ENCODE measurements around the gene MAN1B1. TPM values are rescaled to one million over a fixed set of nuclear protein-coding genes. Genes with fewer than 3 reads are reported as not detected.
A peak's percentile ranks its signal among the peaks of the same experiment; 100 is the strongest.

Gene MAN1B1
- total and polyA plus RNA-seq, 4 experiments from 2014 or later: 35.4 to 71.0 (median 50.4) TPM

DNA sequence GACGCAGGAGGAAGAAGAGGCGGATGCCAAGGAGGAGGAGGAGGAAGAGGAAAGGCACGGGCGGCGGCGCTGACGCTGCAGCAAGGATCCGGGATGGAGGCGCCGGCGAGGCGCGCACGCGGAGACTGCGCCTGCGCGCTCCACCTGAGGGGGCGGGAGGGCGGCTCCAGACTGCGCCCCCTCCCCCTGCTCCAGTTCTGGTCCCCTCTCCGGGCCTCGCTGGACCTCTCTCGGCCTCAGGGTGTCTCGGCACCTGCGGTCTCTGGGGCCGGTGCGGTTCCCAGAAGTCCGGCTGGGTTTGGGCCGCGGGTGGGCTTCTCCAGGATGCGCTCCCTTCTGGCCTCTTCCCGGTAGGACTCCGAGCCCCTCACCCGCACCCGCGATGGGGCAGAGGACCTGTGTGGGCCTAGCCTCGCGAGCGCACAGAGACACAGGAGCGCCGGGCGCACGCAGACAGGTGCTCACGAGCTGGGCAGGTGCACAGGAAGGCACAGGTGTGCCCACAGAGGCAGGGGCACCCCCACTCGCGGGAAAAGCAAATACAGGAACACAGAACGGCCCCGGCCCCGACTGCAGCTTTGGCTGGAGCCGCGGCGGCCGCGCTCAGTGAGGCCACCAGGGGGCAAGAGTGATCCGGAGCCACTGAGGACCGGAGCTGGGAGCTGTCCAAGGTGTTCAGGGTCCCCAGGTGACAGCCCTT lies 40.5 kb upstream of the MAN1B1 start, which contains the start of gene NPDC1:
NPDC1 (minus strand) TSS at position 90 of the 700 bp plus-strand sequence. CDS start 188 bp downstream, outside the sequence.
- Histone ChIP-seq H3K36me3 (ENCODE audit: insufficient read depth, low read length) (no peaks in the 10 kb centered on the region), H3K27ac (ENCODE audit: low read depth, low read length) (no peak within 1 kb of the TSS), H3K4me1 (ENCODE audit: insufficient read depth, low read length) (peaks cover 37% of the 10 kb centered on the region), H3K27me3 (ENCODE audit: insufficient read depth, low read length) (peaks cover 32% of the 10 kb centered on the region), H3K4me3 (ENCODE audit: low read length in 2 of 2) (peak within 1 kb of the TSS in 1 of 2 donors; percentile 72), H3K9me3 (ENCODE audit: control insufficient read depth in 1 of 2, low read length in 2 of 2) (no peaks in the 10 kb centered on the region)
- Mint-ChIP-seq H3K4me3 (peak within 1 kb of the TSS; percentile 72 to 88 (median 82)), H3K36me3 (no peaks in the 10 kb centered on the region), H3K9me3 (peaks cover 0 to 5% (median 0%) of the 10 kb centered on the region in 8 donors), H3K27ac (peak within 1 kb of the TSS in 3 of 7 donors; percentile 52 to 84 (median 53)), H3K4me1 (peaks cover 3 to 22% (median 9%) of the 10 kb centered on the region in 4 donors), H3K27me3 (peaks cover 15 to 19% of the 10 kb centered on the region in 2 donors)
- intact Hi-C loops (cut with micrococcal nuclease): loop anchor here (1.0 kb wide), 2 partner anchors 21 to 181 kb away; partner anchors contain the start of gene RNF224
- ChIA-PET POLR2A (ENCODE audit: partially characterized antibody) (interaction anchor here (0.7 to 2.3 kb wide), 15 partner anchors 9 to 239 kb away, joined by 3 to 12 read pairs (median 4); partner anchors contain the start of genes MAN1B1, SAPCD2 and UAP1L1), CTCF (ENCODE audit: partially characterized antibody) (interaction anchor here (0.6 to 2.7 kb wide), 34 partner anchors 8 to 1075 kb away, joined by 3 to 58 read pairs (median 4); partner anchors contain the start of genes CLIC3, FUT7, MAN1B1 and PAXX)
- DNase-seq: peak; percentile 72 to 79 (median 77)

DNA sequence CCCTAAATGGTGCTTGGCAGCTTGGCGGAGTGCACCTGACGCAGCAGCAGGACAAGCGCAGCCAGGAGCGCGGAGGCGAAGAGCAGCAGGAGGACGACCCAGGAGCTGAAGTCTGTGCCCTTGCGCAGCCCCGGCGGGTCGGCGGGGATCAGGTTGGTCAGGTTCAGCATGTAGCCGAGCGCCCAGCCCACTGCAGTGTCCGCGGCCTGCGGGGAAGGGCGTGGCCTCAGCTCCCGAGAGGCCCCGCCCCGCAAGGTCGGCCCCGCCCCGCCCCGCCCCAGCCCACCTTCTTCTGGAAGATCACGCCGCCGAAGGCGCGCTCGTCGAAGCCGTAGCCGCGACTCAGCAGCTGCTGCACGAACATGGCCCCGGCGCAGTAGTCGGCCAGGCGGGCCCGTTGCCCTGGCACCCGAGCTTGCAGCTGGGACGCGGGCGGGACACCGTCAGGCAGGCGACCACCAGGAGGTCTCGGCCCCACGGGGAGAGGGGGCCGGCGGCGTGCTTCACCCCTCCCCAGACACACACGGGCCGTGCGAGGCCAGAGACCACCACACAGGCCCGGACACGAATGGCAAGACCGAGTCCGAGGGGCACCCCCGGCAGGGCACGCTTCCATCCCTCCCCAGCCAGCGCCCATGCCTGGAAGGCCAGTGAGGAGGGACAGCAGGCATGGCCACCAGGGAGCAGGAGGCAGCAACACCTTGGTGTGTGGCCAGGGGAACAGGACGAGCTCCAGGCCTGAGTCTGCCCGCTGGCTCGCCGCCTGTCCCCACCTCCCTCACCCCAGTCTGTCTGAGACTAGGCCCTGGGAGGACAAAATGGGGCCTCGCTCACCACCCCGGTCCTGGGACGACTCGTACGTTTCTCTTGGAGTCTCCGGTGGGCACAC lies 37.9 kb upstream of the MAN1B1 start:
- no peaks in the 10 kb centered on the region for H3K9me3 ChIP-seq (ENCODE audit: control insufficient read depth in 1 of 2, low read length in 2 of 2)
- DNase-seq: no peak
- Mint-ChIP-seq H3K4me3 (peak overlapping the region in 1 of 8 donors; percentile 52), H3K4me1 (peaks cover 3 to 22% (median 9%) of the 10 kb centered on the region in 4 donors), H3K9me3 (peaks cover 0 to 5% (median 0%) of the 10 kb centered on the region in 8 donors), H3K27me3 (peaks cover 16 to 22% of the 10 kb centered on the region in 2 donors), H3K36me3 (no peaks in the 10 kb centered on the region), H3K27ac (peak overlapping the region in 2 of 7 donors; percentile 23 to 35)
- no peak overlapping the region for H3K27ac ChIP-seq (ENCODE audit: low read depth, low read length)
- intact Hi-C loops (cut with micrococcal nuclease): no loop called here
- no peaks in the 10 kb centered on the region for H3K36me3 ChIP-seq (ENCODE audit: insufficient read depth, low read length)
- peaks cover 41% of the 10 kb centered on the region for H3K4me1 ChIP-seq (ENCODE audit: insufficient read depth, low read length)
- ChIA-PET CTCF (ENCODE audit: partially characterized antibody) (interaction anchor here (2.7 kb wide), 1 partner anchor 18 kb away, joined by 58 read pairs; no protein-coding TSS in a partner anchor), POLR2A (ENCODE audit: partially characterized antibody) (interaction anchor here (2.3 kb wide), 1 partner anchor 21 kb away, joined by 12 read pairs; the partner anchor contains the start of gene SAPCD2)
- H3K4me3 ChIP-seq (ENCODE audit: low read length in 2 of 2): no peak overlapping the region
- H3K27me3 ChIP-seq (ENCODE audit: insufficient read depth, low read length): peaks cover 51% of the 10 kb centered on the region

DNA sequence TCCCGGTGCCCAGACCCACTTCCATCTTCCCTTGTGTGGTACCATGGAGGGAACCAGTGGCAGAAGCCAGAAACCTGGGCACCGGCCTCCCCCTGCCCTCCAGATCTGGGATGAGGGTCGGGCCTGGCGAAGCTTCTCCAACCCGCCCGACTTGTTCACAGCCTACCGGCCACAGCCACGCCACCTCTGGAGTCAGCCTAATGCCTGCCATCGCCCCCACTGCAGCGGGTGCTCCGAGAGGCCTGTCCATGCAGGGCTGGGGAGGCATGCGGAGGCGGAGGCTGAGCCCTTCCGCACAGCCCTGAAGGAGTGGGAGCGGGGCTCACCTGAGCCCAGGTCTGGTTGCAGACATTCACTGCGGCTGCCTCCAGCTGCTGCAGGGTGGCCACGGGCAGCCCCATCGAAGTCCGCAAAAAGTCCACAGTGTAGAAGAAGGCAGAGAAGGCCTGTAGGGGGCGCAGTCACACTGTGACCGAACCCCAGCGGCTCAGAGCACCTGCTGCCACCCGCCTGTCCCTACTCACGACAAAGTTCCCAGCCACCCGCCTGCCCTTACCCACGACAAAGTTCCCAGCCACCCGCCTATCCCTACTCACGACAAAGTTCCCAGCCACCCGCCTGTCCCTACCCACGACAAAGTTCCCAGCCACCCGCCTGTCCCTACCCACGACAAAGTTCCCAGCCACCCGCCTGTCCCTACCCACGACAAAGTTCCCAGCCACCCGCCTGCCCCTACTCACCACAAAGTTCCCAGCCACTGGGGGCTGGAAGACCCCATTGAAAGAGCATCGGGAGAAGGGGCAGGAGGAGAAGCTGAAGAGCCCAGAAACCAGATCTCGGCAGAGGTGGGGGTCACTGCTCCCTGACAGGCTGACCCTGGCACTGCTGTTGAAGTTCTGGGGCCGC lies 37.0 kb upstream of the MAN1B1 start:
- POLR2A ChIA-PET (ENCODE audit: partially characterized antibody): no interaction called here

DNA sequence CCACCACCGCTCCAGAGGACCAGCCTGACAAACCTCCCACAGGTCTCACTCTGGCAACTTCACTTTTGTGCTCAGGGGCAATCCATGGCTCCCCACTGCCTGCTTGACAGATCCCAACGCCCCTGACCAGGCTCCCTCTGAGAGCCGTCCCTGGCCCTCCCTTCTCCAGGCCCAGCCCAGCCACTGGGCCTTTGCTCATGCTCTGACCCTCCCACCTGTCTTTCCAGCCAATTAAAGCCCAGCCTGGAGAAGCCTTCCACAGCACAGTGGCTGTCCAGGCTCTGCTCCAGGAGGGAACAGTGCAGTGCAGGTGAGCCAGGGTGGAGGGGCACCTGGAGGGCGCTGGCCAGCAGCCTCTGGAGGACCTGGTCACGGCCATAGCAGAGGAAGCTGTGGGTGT lies 36.2 kb upstream of the MAN1B1 start:
- no peak overlapping the region for H3K27ac ChIP-seq (ENCODE audit: low read depth, low read length)
- POLR2A ChIA-PET (ENCODE audit: partially characterized antibody): interaction anchor here (0.6 kb wide), 1 partner anchor 30 kb away, joined by 3 read pairs; no protein-coding TSS in a partner anchor
- H3K4me3 Mint-ChIP-seq: no peak overlapping the region
- H3K4me1 Mint-ChIP-seq: peaks cover 0 to 12% (median 3%) of the 10 kb centered on the region in 4 donors
- no peaks in the 10 kb centered on the region for H3K9me3 ChIP-seq (ENCODE audit: control insufficient read depth in 1 of 2, low read length in 2 of 2)
- peak overlapping the region in 1 of 7 donors; percentile 29 for H3K27ac Mint-ChIP-seq
- peaks cover 51% of the 10 kb centered on the region for H3K27me3 ChIP-seq (ENCODE audit: insufficient read depth, low read length)
- CTCF ChIA-PET (ENCODE audit: partially characterized antibody): no interaction called here
- intact Hi-C loops (cut with micrococcal nuclease): no loop called here
- H3K4me1 ChIP-seq (ENCODE audit: insufficient read depth, low read length): peaks cover 25% of the 10 kb centered on the region
- H3K27me3 Mint-ChIP-seq: peaks cover 13 to 20% of the 10 kb centered on the region in 2 donors
- H3K36me3 ChIP-seq (ENCODE audit: insufficient read depth, low read length): no peaks in the 10 kb centered on the region
- no peak overlapping the region for H3K4me3 ChIP-seq (ENCODE audit: low read length in 2 of 2)
- no peak for DNase-seq
- peaks cover 0 to 5% (median 0%) of the 10 kb centered on the region in 8 donors for H3K9me3 Mint-ChIP-seq
- H3K36me3 Mint-ChIP-seq: no peaks in the 10 kb centered on the region

More for the DNA sequence above, 37.0 kb upstream of the MAN1B1 start:
- CTCF ChIA-PET (ENCODE audit: partially characterized antibody): no interaction called here
- H3K27ac ChIP-seq (ENCODE audit: low read depth, low read length): no peak overlapping the region
- intact Hi-C loops (cut with micrococcal nuclease): no loop called here
- H3K36me3 ChIP-seq (ENCODE audit: insufficient read depth, low read length): no peaks in the 10 kb centered on the region
- DNase-seq: peak in 3 of 5 donors; percentile 44 to 54 (median 52)
- H3K4me1 Mint-ChIP-seq: peaks cover 1 to 17% (median 5%) of the 10 kb centered on the region in 4 donors
- peaks cover 51% of the 10 kb centered on the region for H3K27me3 ChIP-seq (ENCODE audit: insufficient read depth, low read length)
- H3K27ac Mint-ChIP-seq: peak overlapping the region in 3 of 7 donors; percentile 35 to 78 (median 74)
- peaks cover 0 to 5% (median 0%) of the 10 kb centered on the region in 8 donors for H3K9me3 Mint-ChIP-seq
- peaks cover 15 to 21% of the 10 kb centered on the region in 2 donors for H3K27me3 Mint-ChIP-seq
- no peaks in the 10 kb centered on the region for H3K36me3 Mint-ChIP-seq
- peak overlapping the region in 3 of 8 donors; percentile 31 to 52 (median 36) for H3K4me3 Mint-ChIP-seq
- H3K9me3 ChIP-seq (ENCODE audit: control insufficient read depth in 1 of 2, low read length in 2 of 2): no peaks in the 10 kb centered on the region
- peaks cover 32% of the 10 kb centered on the region for H3K4me1 ChIP-seq (ENCODE audit: insufficient read depth, low read length)
- H3K4me3 ChIP-seq (ENCODE audit: low read length in 2 of 2): no peak overlapping the region

DNA sequence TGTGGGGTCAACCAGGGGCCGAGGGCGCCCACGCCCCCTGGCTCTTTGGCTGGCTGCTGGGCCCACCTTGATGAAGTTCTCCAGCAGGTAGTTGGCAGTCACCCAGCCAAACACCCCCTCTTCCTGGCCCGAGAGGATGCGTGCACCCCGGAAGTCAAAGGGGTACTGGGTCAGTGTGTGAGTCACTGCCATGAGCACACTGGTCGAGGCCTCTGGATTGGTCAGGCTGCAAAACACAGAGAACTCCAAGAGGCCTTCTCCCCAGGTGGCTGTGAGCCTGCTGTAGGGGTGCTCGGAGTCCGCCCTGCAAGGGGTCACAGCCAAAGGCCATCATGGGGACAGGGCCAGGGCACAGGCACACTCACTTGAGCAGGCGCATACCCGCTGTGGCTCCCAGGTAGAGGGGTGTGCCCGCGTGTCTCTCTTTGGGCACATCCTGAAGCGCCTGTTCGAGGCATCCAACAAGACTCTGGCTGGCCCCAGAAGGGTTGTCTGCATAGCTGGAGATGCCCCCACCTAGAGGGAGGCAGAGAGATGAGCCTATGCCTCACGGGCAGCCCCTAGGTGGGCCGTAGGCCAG lies 35.5 kb upstream of the MAN1B1 start:
- ChIA-PET POLR2A (ENCODE audit: partially characterized antibody) (interaction anchor here (0.6 kb wide), 1 partner anchor 29 kb away, joined by 3 read pairs; no protein-coding TSS in a partner anchor), CTCF (ENCODE audit: partially characterized antibody) (no interaction called here)
- Mint-ChIP-seq H3K27ac (no peak overlapping the region), H3K9me3 (peaks cover 0 to 5% (median 0%) of the 10 kb centered on the region in 8 donors), H3K27me3 (peaks cover 13 to 20% of the 10 kb centered on the region in 2 donors), H3K4me3 (no peak overlapping the region), H3K4me1 (peaks cover 0 to 12% (median 3%) of the 10 kb centered on the region in 4 donors), H3K36me3 (no peaks in the 10 kb centered on the region)
- Histone ChIP-seq H3K9me3 (ENCODE audit: control insufficient read depth in 1 of 2, low read length in 2 of 2) (no peaks in the 10 kb centered on the region), H3K36me3 (ENCODE audit: insufficient read depth, low read length) (no peaks in the 10 kb centered on the region), H3K4me3 (ENCODE audit: low read length in 2 of 2) (no peak overlapping the region), H3K27ac (ENCODE audit: low read depth, low read length) (no peak overlapping the region), H3K4me1 (ENCODE audit: insufficient read depth, low read length) (peaks cover 22% of the 10 kb centered on the region), H3K27me3 (ENCODE audit: insufficient read depth, low read length) (peaks cover 51% of the 10 kb centered on the region)
- no peak for DNase-seq
- intact Hi-C loops (cut with micrococcal nuclease): no loop called here

DNA sequence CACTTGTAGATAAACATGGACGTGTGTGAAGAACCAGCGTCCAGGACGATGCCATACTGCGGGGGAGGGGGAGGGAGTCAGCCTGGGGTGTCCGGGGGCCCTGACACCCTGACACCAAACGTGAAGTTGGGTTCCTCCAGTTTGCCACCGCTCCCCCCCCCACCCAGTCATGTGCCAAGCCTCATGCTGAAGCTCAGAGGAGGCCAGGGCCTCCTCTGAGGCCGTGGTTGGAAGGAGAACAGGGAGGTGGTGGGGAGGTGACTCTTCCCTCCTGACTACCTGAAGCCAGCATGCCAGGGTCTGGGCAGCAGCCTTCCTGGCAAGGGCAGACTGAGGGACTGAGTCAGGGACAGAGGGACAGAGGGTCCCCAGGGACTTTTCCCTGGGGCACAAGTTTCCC lies 34.5 kb upstream of the MAN1B1 start:
- intact Hi-C loops (cut with micrococcal nuclease): no loop called here
- H3K27me3 ChIP-seq (ENCODE audit: insufficient read depth, low read length): peaks cover 44% of the 10 kb centered on the region
- peaks cover 0 to 5% (median 0%) of the 10 kb centered on the region in 8 donors for H3K9me3 Mint-ChIP-seq
- H3K4me1 ChIP-seq (ENCODE audit: insufficient read depth, low read length): peaks cover 15% of the 10 kb centered on the region
- no peaks in the 10 kb centered on the region for H3K36me3 Mint-ChIP-seq
- ChIA-PET CTCF (ENCODE audit: partially characterized antibody) (interaction anchor here (0.9 to 1.2 kb wide), 3 partner anchors 15 to 23 kb away, joined by 3 to 6 read pairs (median 4); no protein-coding TSS in a partner anchor), POLR2A (ENCODE audit: partially characterized antibody) (interaction anchor here (1.1 to 1.5 kb wide), 2 partner anchors 12 to 17 kb away, joined by 3 to 5 read pairs; no protein-coding TSS in a partner anchor)
- H3K4me1 Mint-ChIP-seq: peaks cover 0 to 5% (median 3%) of the 10 kb centered on the region in 4 donors
- no peak overlapping the region for H3K27ac ChIP-seq (ENCODE audit: low read depth, low read length)
- no peak overlapping the region for H3K4me3 ChIP-seq (ENCODE audit: low read length in 2 of 2)
- H3K27me3 Mint-ChIP-seq: peaks cover 12 to 13% of the 10 kb centered on the region in 2 donors
- H3K4me3 Mint-ChIP-seq: peak overlapping the region in 1 of 8 donors; percentile 54
- no peaks in the 10 kb centered on the region for H3K9me3 ChIP-seq (ENCODE audit: control insufficient read depth in 1 of 2, low read length in 2 of 2)
- no peaks in the 10 kb centered on the region for H3K36me3 ChIP-seq (ENCODE audit: insufficient read depth, low read length)
- H3K27ac Mint-ChIP-seq: peak overlapping the region in 1 of 7 donors; percentile 13
- DNase-seq: no peak
